Cerebellar cortex (tissue), 1 donor: Measurements from ENCODE around the gene PDLIM1.

Experiments
- DNase-seq: peaks from one replicate; pipeline ENCODE4 v3.0.0-alpha.2; 2015; ENCODE audit warnings: low spot score

The PDLIM1 gene

DNA sequence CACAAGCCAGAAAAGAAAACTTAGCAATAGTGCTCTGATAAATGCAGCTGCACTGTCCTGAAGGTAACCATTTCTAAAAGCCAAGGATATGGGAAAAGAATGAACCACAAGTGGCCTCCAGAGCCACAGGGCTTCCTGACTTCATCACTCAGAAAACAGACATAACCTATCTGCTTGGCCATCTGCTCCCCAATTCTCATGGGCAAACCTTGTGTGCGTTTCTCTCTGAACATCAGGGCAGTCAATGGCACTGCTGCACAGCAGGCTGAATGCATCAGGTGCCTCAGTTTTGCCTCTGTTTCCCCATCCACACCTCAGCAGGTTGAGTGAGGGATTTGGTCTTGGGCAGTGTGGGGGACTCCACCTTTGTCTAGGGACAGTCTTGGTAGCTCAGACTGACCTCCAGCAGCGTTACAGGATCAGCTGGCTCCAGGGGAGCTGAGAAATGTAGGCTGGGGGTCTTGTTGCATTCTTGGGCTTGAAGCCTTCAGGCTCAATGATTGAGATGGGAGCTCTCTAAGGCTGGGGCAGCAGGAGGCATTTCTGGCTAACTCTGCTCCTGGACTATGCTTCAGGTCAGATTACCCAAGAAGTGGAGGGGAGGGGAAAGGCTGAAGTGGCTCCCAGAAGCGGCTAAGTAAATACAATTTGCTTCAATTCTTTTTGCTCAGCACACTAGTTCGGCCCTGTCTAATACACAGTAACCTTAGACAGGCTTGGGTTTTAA lies 23.6 kb upstream of the PDLIM1 start:
- no peak for DNase-seq

DNA sequence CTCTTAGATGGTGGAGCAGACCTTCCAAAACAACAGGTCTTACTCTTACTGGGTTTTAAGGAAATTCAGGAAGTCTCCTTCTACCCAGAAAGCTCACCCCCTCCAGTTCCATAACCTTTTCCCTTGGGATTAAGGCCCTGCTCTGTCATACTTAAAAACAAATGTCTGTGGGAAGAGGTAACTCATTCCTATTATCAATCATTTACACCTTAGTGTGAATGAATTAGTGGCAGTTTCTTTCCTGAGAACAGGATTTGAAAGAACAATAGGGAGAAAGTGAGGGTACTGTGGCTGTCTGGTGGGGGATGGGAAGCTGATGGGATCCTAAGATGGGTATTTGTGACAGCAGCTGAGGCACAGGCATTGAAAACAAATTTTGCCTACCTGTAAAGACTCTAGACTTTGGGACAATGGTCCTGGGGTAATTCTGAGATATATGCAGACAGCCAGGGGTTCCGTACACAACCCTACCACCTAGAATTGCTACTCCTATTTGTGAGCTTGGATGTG lies 22.2 kb upstream of the PDLIM1 start:
- DNase-seq = no peak

DNA sequence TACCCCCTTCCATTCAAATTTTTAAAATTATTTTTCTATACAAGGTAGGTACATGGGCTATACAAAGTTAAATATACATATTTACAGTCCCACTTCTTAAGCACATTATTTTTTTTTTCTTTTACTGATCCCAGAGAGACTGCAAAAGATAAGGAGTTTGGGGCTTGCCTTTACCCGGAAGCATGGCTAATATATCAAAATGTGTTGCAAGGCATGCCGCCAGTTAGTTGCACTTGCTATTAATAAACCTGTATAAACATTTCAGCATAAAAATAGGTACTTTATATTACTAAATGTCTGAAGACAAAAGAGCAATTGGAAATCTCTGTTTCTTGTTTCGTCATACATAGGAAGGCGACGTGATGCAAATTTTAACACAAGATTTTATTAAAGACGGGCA lies 21.5 kb upstream of the PDLIM1 start:
- DNase-seq = no peak

DNA sequence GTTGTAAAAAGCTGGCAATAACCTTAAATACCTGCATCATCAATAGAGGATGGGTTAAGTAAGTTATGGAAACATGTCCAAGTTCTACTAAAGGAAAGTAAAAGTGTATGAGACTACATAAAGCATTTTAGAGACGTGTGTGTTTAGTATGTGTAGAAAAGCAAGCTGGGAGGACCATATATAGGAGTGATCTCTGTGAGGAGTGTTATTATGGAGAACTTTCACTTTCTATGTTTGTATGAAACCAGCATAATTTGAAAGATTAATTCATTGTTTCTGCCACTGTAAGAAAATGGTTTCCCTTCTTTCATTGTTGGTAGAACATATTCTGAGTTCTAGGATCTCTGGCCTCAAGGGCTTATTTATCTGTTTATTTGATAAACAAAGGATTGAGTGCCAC lies 19.2 kb upstream of the PDLIM1 start:
- DNase-seq = no peak

DNA sequence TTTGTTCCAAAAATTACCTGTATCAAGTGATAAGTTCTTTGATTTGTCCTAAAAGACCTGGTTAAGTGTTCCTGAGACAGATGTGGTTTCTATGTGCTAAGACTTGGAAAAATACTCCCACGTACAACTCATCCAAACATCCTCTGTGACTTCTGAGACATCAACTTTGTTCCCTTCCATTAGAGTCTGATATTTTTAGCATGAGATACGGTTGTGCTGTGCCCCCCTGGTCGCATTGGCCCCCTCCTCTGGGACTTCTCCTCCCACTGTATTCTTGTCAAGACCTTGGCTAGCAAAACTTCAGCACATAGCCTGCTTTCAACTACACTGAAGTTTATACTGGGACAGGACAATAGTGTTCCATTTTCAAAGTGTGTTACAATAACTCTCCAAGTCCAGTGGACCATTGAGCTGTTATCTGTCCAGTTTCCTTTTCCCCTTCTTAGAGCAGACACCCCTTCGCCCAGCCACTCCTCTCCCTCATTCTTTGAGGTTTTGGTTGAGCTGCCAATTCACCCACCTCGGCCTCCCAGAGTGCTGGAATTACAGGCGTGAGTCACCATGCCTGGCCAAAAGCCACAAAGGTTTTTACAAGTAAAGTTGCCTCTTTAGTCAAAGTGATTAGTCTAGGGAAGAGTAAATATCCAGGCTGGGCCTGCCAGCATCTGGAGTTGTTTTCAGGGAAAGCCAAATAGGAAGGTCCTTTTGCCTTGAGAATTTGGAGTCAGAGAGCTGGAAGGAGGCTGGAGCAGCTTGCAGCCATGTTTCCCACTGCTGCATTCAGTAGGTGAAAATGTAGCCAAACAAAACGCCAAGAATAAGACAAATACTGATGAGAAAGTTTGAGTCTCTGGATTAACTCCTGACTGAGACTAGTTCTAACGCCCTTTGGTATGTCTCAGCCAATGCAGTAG lies 17.8 kb upstream of the PDLIM1 start:
- no peak for DNase-seq

DNA sequence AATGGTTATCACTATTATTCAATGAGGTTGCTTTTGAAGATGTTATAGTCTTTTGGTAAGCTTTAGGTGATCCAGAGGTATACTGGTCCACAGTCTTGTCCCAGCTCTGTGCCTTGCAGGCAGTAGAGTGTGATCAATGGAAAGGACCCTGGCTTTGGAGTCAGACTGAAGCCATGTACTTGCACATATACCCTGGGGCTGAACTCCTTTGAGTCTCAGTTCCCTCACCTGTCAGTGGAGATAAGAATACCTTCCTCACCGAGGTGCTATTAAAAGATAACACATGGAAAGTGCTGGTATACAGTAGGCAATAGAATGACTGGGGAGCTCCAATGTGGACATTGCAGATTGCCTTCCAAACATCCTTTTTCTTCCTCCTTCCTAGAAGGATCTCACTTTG lies 16.0 kb upstream of the PDLIM1 start:
- no peak for DNase-seq

DNA sequence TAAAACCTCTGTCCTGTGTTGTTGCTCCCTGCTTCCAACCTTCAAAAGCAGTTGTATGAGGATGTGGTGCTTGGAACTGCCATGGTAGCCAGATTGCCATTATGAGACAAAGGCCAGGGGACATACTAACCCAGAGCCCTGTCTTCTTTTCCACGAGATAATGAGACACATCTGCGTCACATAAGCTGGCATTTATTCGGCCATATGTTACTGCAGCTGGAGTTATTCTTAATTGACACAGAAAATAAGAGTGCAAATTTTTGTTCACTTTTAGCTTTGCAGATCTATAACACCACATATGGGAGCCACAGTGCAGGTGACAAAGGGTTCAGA lies 15.5 kb upstream of the PDLIM1 start:
- no peak for DNase-seq

DNA sequence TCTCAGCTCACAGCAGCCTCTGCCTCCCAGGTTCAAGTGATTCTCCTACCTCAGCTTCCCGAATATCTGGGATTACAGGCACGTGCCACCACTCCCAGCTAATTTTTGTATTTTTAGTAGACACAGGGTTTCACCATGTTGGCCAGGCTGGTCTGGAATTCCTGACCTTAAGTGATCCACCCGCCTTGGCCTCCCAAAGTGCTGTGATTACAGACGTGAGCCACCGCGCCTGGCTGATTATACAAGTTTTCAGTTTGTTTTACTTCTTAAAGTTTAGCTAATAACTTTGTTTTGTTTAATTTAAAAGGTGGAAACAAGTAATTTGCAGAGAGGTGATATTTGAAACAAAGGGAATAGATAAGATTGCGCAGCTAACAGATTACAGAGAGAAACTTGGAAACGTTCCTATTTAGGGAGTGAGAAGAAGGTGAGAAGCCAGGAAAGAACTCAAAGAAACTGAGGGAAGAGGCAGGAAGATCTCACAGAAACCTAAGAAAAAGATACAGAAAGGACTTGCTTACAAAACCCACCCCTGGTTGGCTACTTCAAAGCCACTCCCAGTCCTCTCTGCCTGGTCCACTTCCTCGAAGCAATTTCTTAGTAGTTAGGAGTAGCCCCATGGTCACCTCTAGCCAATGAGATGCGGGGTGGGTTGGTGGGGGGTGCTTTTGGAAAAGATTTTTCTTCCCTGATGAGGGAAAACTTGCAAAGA lies 15.0 kb upstream of the PDLIM1 start:
- DNase-seq = no peak

DNA sequence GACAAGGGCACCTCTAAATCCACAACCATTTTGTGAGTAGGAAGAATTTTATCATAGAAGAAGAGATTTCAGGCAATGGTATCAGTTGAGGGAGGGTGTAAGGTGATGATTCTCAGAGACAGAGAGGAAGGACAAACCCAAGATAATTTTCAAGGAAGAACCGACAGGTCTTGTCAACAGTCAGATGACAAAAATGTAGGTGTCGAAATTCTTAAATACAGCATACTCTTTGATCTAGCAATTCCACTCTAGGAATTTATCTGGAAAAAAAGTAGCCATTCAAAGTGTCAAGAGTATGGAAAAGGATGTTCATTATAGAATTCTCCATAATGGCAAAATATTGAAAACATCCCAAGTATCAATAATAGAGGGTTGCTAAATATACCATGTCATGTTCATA lies 14.2 kb upstream of the PDLIM1 start:
- DNase-seq = no peak

DNA sequence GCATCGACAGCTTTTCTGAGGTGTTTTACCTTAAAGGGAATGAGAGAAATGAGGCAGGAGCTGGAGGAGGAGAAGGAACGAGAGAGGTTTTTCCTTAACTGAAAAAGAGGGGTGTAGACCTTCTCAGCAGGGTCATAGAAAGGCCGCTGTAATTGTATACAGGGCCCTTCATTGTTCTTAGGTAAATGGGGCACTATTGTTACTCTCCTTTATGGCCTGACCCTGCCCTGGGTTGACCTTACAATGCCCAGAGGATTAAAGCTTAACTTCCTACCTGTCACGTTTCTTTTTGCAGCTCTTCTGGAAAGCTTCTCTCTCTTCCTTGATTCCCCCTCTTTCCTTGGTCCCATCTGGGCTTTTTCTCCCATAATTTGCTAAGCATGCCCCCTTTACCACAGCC lies 13.7 kb upstream of the PDLIM1 start:
- no peak for DNase-seq

DNA sequence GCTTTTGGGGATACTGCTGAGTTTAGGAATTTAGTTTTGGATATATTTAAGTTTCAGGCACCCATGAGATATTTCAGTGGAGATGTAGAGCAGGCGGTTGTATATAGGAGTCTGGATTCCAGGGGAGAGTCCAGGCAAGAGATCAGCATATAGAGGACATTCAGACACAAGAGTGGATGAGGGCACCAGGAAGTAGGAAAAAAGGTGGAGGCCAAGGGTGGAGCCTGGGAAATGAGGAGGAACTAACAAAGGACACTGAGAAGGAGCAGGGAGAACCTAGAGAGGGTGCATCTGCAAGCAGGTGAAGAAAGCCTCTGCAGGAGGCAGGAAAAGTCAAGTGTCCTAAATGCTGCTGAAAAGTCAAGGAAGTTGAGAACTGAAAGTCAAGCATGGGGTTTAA lies 13.1 kb upstream of the PDLIM1 start:
- no peak for DNase-seq

DNA sequence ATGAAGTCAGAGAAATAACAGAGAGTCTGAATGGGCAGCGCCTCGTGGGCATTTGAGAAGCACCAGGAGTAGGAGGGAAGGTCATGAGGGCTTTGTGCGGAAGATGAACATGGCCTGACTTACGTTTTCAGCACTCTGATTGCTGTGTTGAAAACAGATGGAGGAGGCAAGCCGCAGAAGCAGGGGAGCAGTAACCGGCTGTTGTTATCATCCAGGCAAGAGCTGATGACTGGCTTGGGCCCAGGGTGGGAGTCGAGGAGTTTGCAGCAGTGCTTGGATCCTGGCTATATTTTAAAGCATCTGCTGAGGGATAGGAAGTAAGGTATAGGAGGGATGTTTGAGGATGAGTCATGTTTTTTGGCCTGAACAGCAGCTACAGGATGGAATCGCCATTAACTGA lies 12.7 kb upstream of the PDLIM1 start:
- no peak for DNase-seq

DNA sequence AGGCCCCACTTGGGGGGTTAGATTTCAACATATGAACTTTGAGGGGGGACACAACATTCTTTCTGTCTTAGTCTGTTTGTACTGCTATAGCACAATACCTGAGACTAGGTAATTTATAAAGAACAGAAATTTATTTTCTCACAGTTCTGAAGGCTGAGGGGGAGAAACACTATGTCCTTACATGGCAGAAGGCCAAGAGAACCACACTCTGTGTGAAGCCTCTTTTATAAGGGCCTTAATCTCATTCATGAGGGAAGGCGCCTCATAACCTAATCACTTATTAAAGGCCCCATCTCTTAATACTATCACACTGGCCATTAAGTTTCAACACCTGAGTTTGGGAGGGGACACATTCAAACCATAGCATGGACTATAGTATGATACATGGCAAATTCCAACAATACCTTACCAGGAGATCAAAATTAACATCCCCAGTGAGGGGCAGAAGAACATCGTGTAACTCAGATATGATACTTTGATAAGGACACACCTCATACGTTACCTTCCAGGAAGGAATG lies 9.3 kb upstream of the PDLIM1 start:
- no peak for DNase-seq

DNA sequence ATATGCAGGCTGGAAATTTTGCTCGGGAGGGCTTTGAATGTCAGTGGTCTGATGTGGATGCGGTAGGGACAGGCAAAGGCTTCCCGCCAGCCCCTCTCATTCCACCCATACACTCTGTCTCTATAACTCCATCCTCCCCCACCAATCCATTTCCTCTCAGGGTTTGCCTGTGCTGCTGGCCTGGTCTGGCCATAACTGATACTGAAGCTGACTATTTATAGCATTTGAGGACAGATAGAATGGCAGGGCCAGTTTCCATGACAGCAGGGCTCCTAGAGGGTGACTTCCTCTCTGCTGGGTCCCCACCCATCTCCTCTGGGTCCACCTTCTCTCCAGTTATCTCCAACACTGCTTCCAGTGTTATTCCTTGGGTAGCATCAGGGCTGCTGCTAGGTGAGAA lies 6.6 kb upstream of the PDLIM1 start:
- no peak for DNase-seq

DNA sequence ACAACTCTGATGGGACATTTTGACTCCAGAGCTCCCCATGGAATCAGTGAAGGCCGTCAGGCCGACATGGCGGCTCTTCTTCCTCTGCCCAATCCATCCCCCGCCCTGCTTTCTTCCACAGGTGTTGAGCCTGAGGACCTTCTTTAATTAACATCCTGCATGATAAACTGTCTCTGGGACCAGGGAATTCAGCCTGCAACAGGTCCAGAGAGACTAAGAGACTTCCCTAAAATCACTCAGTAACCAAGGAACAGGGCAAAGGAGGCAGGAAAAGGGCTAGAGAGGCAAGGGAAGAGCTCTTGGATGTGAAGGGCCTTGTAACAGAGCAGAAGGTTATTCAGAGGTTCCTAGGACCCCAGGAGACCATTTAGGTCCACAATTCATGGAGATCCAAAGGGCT lies 6.0 kb upstream of the PDLIM1 start:
- DNase-seq = no peak

DNA sequence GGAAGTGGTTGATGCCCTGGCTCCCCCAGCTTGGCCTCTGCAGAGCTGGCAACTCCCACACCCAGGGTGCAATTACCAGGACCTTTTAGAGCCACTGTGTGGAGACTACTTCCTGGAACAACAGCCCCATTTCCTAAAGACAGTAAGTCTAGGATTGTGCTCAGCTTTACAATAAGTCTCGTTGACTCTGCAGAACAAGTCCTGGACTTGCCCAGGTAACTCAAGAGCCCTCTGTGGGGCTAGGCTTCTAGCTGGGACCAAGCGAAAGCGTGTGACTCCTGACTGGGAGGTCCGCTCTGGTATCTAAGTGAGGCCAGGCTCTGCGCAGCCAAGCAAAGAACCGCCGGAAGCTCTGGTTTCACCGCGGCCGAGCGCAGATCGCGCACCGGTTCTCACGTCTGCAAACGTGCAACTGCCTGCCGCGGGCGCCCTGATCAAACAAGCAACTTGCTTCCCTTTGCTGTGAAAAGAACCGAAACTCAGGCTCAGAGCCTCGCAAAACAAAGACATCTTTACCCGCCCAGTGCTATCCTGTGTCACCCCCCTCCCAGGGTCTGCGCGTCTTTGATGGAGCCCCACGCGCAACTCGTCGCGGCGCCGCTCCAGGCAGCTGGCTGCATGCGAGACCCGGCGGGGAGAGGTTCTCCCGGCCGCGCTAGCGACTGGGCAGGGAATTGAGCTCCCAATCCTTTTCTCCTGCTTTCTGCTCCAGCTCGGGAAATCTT lies 4.4 kb upstream of the PDLIM1 start:
- no peak for DNase-seq

DNA sequence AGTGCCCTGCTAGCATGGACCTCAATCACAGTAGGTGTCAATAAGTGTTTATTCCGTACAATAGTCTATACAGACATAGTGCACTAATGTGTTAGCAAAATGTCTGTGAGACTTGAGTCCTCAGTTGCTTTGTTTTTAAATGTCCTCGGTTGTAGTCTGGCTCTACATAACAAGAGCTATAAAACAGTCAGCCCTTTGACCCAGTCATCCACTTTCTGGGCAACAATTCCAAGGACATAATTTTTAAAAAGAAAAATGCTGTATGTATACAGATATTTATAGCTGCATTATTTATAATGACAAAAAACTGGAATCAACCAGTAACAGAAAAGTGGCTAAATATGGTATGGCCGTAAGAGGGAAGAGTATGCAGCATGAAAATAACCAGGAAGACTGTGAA lies 2.8 kb upstream of the PDLIM1 start:
- no peak for DNase-seq

DNA sequence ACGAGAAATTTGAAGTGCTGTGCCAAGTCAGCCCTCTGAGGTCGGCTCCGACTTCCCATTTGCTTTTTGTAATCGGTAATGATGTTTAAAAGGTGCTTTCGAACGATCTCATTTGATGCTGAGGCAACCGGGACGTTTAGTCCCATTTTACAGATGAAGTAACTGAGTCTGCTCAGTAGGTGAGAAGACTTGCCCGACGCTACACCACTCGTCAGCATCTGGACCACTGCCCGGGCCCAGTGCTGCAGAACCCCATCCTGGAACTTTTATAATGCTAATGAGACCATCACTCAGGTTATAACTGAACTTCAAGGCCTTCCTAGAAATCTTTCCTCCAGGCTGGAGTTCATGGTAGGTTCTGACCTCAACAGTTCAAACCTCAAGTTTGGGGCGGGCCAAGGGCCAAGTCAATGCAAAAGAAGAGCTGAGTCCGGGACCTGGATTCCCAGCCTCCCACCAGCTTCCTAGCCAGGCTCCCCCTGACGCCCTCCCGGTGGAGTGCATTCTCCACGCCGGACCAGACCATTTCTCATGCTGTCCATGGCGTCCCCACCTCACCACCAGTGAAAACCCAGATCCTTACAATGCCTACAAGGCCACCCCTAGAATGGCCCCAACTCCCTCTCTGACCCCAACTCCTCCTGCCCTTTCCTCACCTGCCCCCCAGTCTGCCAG lies 699 bp upstream of the PDLIM1 start:
- DNase-seq = no peak

DNA sequence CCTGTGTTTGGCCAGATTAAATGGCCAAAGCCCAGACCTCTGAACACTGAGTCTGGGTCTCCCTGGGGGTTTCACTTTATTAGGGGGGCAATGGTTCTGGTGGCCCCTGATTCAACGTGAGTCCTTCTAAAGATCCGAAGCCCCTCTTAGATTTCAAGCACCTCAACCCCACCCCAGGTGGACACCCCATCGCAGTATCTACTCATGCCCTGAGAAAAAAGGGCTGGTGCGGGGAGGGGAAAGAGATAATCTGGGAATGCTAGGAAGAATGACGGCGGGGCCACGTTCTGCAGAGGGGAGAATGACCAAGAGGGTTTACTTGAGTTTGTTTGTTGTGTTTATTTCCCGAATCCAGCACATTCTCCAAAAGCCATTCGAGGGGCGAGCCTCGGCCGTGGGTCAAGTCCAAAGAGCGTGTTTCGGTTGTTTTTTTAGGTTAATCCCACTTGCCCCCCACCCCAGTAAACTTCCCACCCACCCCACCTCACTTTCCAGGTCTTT lies 832 bp downstream of the PDLIM1 start:
- DNase-seq = no peak

DNA sequence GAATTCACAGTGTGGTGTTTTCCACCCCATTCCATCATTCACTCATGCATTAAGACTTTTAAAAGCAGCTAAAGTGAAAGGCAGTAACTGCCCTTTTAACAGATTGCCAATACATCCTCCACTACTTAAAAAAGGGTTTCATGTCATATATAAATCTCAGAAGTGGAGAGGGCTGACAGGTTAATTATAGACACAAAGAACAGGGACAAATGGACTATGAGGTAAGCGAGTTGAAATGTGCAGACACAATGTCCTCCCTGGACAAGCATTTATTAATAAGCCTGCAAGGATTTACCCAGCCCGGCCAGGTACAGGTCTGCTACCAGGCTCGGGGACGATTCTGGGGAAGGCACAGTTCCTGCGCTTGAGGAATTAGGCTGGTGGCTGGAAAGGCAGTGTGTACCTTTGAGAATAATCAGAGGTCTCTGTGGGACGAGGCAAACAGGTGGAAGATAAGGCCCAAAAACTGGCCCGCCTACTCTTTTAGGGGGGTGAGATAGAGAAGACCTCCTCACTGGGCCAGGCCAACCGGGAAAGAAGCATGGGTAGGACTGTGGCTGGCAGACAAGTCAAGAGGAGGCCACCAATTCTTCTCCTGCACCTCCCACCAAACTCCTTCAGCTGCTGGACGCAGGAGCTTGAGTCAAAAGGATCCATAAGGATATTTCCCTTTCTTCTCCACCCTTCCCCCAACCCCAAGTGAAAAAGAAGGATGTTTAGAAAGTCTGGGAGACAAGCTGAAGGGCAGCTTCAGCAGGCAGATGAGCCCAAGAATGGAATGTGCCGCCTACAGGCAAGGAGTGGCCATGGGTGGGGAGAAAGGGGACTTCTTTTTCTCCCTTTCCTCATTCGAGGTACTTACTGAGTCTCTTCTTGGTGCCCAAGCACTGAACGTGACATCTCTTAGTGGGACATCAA lies 1.5 kb downstream of the PDLIM1 start:
- no peak for DNase-seq
